Measurements from ENCODE around the gene ZNF366. TPM values are rescaled to one million over a fixed set of nuclear protein-coding genes. Genes with fewer than 3 reads are reported as not detected.

The ZNF366 gene
- total and polyA plus RNA-seq, 2 experiments from 2014 or later, result 2.5 TPM; not detected in 1

- Histone ChIP-seq H3K27ac (no peak overlapping the region), H3K27me3 (no peaks in the 10 kb centered on the region), H3K79me2 (no peaks in the 10 kb centered on the region), H2AFZ (no peak overlapping the region), H4K20me1 (ENCODE audit: insufficient read depth, poor library complexity, severe bottlenecking) (no peaks in the 10 kb centered on the region), H3K4me3 (no peak overlapping the region), H3K4me1 (ENCODE audit: insufficient read depth) (no peaks in the 10 kb centered on the region), H3K9me3 (ENCODE audit: low read depth) (no peaks in the 10 kb centered on the region), H3K36me3 (replicated peaks; ENCODE audit: insufficient read depth, low read depth) (no peaks in the 10 kb centered on the region), H3K4me2 (no peak overlapping the region), H3K9me2 (replicated peaks; ENCODE audit: insufficient read depth) (no peaks in the 10 kb centered on the region)
- WGBS (ENCODE audit: low lambda C conversion rate, missing lambda C conversion rate), result 85% methylated on average over 12 of the region's 12 CpGs
- no peak for TF ChIP-seq EZH2 (IDR thresholded peaks at IDR 0.05; ENCODE audit: borderline replicate concordance)
- no peak for DNase-seq (ENCODE audit: low spot score)
Observed at GRCh38 chr5:72518001-72518683, 10.9 kb upstream of the ZNF366 start.

DNA sequence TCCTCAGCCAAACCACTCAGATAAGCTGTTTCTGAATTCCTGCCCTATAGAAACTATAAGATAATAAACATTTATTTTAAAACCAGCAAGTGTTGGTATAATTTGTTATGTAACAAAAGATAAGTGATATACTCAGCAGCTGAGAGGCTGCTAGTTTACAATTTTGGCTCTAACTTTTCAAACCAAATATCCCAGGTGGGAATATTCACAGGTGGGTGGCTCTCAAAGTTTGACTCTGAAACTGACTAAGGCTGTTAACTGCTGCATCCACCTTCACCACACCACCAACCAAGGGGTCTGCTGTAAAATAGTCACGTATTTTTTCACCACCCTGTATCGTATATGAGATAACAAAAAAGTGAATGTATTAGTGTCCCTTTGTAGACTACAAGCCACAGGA is 9.7 kb upstream of the ZNF366 start:
- Histone ChIP-seq H3K4me1 (ENCODE audit: insufficient read depth) (no peaks in the 10 kb centered on the region), H3K27ac (no peak overlapping the region), H3K4me3 (no peak overlapping the region), H4K20me1 (ENCODE audit: insufficient read depth, poor library complexity, severe bottlenecking) (no peaks in the 10 kb centered on the region), H3K27me3 (no peaks in the 10 kb centered on the region), H2AFZ (no peak overlapping the region), H3K36me3 (replicated peaks; ENCODE audit: insufficient read depth, low read depth) (no peaks in the 10 kb centered on the region), H3K9me3 (ENCODE audit: low read depth) (no peaks in the 10 kb centered on the region), H3K4me2 (no peak overlapping the region), H3K79me2 (no peaks in the 10 kb centered on the region), H3K9me2 (replicated peaks; ENCODE audit: insufficient read depth) (no peaks in the 10 kb centered on the region)
- TF ChIP-seq EZH2 (IDR thresholded peaks at IDR 0.05; ENCODE audit: borderline replicate concordance) (no peak), CTCF (IDR thresholded peaks at IDR 0.05; ENCODE audit: poor library complexity) (no peak), EZH2phosphoT487 (IDR thresholded peaks at IDR 0.05; ENCODE audit: low read depth, severe bottlenecking, unreplicated experiment) (no peak)
- no peak for DNase-seq (ENCODE audit: low spot score)
- WGBS (ENCODE audit: low lambda C conversion rate, missing lambda C conversion rate), result 83% methylated on average over 2 of the region's 2 CpGs

- H3K4me3 ChIP-seq, result no peak overlapping the region
- 95% methylated on average over 5 of the region's 5 CpGs for WGBS (ENCODE audit: low lambda C conversion rate, missing lambda C conversion rate)
- no peaks in the 10 kb centered on the region for H3K9me3 ChIP-seq (ENCODE audit: low read depth)
- H2AFZ ChIP-seq, result no peak overlapping the region
- H4K20me1 ChIP-seq (ENCODE audit: insufficient read depth, poor library complexity, severe bottlenecking), result no peaks in the 10 kb centered on the region
- no peaks in the 10 kb centered on the region for H3K9me2 ChIP-seq (replicated peaks; ENCODE audit: insufficient read depth)
- DNase-seq (ENCODE audit: low spot score), result no peak
- H3K4me2 ChIP-seq, result no peak overlapping the region
- H3K79me2 ChIP-seq, result no peaks in the 10 kb centered on the region
- TF ChIP-seq EZH2 (IDR thresholded peaks at IDR 0.05; ENCODE audit: borderline replicate concordance) (no peak), CTCF (IDR thresholded peaks at IDR 0.05; ENCODE audit: poor library complexity) (no peak), EZH2phosphoT487 (IDR thresholded peaks at IDR 0.05; ENCODE audit: low read depth, severe bottlenecking, unreplicated experiment) (no peak)
- H3K36me3 ChIP-seq (replicated peaks; ENCODE audit: insufficient read depth, low read depth), result no peaks in the 10 kb centered on the region
- H3K27ac ChIP-seq, result no peak overlapping the region
- no peaks in the 10 kb centered on the region for H3K4me1 ChIP-seq (ENCODE audit: insufficient read depth)
- no peaks in the 10 kb centered on the region for H3K27me3 ChIP-seq
Observed at GRCh38 chr5:72515211-72515610, 8.0 kb upstream of the ZNF366 start.

DNA sequence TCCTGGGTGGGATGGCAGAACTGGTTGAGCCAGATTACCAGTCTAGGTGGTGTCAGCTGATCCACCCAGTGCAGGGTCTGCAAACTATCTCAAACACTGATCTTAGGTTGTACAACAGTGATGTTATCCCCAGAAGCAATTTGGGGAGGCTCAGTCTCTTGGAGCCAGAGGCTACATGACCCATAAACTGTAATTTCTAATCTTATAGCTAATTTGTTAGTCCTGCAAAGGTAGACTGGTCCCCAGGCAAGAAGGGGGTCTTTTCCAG is 5.3 kb upstream of the ZNF366 start:
- no peaks in the 10 kb centered on the region for H3K9me2 ChIP-seq (replicated peaks; ENCODE audit: insufficient read depth)
- no peak overlapping the region for H2AFZ ChIP-seq
- H3K4me1 ChIP-seq (ENCODE audit: insufficient read depth), result no peaks in the 10 kb centered on the region
- no peak overlapping the region for H3K27ac ChIP-seq
- no peaks in the 10 kb centered on the region for H3K79me2 ChIP-seq
- H3K36me3 ChIP-seq (replicated peaks; ENCODE audit: insufficient read depth, low read depth), result no peaks in the 10 kb centered on the region
- no peaks in the 10 kb centered on the region for H3K27me3 ChIP-seq
- H4K20me1 ChIP-seq (ENCODE audit: insufficient read depth, poor library complexity, severe bottlenecking), result no peaks in the 10 kb centered on the region
- DNase-seq (ENCODE audit: low spot score), result no peak
- no peak overlapping the region for H3K4me2 ChIP-seq
- TF ChIP-seq EZH2 (IDR thresholded peaks at IDR 0.05; ENCODE audit: borderline replicate concordance) (no peak), EZH2phosphoT487 (IDR thresholded peaks at IDR 0.05; ENCODE audit: low read depth, severe bottlenecking, unreplicated experiment) (no peak), CTCF (IDR thresholded peaks at IDR 0.05; ENCODE audit: poor library complexity) (no peak)
- H3K9me3 ChIP-seq (ENCODE audit: low read depth), result no peaks in the 10 kb centered on the region
- no peak overlapping the region for H3K4me3 ChIP-seq
